AG09309 (cell line): ENCODE measurements around the gene DENND6A.

Experiments used
- DNase-seq: peaks from one replicate; pipeline ENCODE4 v3.0.0-alpha.2; 2010; ENCODE audit warnings: low read depth
- H3K4me3 ChIP-seq: 2 replicates; pipeline ENCODE4 v1.5.1; 2011; ENCODE audit warnings: mild to moderate bottlenecking, low read depth, low read length, moderate library complexity; ENCODE audit not compliant: control insufficient read depth
- TF ChIP-seq, protein P1 (sequence below): IDR thresholded peaks from 2 replicates; pipeline ENCODE4 v1.5.1; 2011; ENCODE audit warnings: mild to moderate bottlenecking, low read depth, low read length, inconsistent platforms; ENCODE audit not compliant: insufficient read depth, control insufficient read depth; ENCODE audit errors: missing control alignments

The DENND6A gene

DNA sequence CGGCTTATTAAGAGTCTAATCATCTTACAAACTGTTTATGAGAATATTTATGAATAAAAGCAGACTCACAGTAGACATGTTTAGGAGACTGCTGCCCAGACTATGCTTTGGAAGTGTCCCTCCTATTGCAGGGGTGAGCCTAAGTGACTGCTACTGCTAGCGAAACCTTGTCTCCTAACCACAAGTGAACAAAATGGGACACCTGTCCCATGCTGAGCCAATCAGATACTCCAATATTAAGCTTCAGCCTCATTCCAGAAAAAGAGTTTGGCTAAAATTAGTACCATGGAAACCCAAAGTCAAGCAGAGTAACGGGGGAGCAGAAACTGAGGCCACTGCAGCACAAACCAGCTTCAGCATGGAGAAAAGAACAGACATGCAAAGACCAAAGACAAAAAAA is 4.6 kb downstream of the DENND6A start:
- TF ChIP-seq, protein P1, sequence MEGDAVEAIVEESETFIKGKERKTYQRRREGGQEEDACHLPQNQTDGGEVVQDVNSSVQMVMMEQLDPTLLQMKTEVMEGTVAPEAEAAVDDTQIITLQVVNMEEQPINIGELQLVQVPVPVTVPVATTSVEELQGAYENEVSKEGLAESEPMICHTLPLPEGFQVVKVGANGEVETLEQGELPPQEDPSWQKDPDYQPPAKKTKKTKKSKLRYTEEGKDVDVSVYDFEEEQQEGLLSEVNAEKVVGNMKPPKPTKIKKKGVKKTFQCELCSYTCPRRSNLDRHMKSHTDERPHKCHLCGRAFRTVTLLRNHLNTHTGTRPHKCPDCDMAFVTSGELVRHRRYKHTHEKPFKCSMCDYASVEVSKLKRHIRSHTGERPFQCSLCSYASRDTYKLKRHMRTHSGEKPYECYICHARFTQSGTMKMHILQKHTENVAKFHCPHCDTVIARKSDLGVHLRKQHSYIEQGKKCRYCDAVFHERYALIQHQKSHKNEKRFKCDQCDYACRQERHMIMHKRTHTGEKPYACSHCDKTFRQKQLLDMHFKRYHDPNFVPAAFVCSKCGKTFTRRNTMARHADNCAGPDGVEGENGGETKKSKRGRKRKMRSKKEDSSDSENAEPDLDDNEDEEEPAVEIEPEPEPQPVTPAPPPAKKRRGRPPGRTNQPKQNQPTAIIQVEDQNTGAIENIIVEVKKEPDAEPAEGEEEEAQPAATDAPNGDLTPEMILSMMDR: no peak
- DNase-seq: no peak
- no peak overlapping the region for H3K4me3 ChIP-seq

DNA sequence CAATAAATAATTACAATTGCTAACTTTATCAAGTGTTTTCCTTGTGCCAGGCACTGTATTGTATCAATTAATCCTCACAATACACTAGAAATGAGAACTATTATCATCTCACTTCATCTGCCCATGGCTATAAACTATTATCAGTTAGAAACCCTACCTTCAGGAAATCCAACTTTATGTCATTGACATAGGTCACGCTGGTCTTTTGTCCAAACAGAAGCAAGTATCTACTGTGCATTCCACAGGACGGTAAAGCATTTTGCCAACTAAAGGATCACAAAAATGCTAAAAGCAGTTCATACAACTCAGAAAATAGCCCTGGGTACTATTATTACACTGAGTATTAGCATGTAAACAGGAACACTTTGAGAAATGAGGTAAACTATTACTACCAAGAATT is 9.6 kb downstream of the DENND6A start:
- TF ChIP-seq, protein P1: no peak
- H3K4me3 ChIP-seq: no peak overlapping the region
- DNase-seq: no peak

DNA sequence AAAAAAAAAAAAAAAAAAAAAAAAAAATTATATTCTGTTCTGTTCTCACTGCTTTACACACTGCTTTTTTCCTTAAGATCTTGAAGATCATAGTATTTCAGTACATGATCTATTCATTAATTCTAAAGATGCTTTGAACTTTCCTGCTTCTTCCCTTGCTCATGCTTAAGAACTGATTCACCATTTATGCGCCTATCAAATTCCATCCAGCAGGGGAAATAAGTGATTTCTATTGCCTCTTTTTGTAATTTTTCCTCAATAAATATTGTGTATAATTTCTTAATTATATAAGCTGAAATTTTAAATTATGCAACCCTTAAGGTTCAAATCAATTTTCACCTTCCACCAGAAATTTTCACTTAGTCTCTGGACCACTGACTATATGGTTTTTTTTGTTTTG is 10.6 kb downstream of the DENND6A start:
- TF ChIP-seq, protein P1: no peak
- no peak overlapping the region for H3K4me3 ChIP-seq
- DNase-seq: no peak

DNA sequence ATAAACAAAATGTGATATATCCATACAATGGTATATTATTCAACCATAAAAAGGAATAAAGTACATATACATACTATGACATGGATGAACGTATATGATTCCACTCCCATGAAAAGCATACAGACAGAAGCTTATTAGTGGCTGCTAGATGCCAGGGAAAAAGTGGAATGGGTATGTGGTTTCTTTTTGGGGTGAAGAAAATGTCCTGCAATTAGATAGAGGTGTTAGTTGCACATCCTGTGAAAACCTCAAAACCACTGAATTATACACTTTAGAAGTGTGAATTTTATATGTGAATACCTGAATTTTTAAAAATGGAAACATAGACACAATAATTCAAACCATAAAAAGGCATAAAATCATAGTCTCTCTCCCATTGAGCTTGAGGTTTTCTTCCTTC is 11.2 kb downstream of the DENND6A start:
- no peak for DNase-seq
- no peak overlapping the region for H3K4me3 ChIP-seq
- TF ChIP-seq, protein P1: no peak

DNA sequence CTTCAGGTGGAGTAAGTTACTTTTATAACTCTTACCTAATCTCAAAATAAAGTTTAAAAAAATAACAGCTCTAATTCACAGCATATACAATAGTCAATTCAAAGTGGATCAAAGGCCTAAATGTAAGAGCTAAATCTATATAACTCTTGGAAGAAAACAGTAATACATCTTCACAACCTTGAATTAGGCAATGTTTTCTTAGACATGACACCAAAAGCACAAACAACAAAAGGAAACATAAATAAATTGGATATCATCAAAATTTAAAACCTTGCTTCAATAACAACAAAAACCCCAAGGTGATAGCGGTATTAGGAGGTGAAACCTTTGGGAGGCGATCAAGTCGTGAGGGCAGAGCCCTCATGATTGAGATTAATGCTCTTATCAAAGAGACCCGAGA is 12.8 kb downstream of the DENND6A start:
- TF ChIP-seq, protein P1: no peak
- DNase-seq: no peak

DNA sequence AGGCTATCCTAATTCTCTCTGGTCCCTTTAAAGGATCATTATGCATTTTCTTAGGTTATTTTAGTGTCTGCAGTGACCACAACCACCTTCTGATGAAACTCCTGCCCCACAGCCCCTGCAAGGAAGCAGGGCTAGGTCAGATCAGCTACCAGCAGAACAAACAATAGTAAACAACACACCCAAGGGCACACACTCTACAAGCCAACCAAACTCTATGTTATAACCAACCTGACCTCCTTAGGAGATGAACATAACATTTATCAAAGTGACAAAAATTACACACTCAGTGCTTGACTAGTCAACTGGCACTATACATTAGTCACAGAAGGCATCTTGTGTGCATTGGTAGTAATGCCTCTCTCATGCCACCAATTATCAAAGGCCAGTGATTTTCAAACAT is 17.3 kb downstream of the DENND6A start:
- no peak for DNase-seq
- no peak overlapping the region for H3K4me3 ChIP-seq
- TF ChIP-seq, protein P1: no peak

More for the DNA sequence above, 12.8 kb downstream of the DENND6A start:
- no peak overlapping the region for H3K4me3 ChIP-seq

DNA sequence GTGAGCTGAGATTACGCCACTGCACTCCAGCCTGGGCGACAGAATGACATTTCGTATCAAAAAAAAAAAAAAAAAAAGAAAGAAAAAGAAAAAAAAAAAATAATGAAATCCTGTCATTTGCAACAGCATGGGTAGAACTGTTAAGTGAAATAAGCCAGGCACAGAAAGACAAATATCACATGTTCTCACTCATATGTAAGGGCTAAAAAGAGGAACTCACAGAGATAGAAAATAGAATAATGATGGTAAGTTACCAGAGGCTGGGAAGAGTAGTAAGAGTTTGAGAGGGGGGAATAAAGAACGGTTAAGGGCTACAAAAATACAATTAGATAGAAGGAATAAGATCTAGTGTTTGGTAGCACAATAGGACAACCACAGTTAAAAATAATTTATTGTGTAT is 19.7 kb downstream of the DENND6A start:
- TF ChIP-seq, protein P1: no peak
- no peak overlapping the region for H3K4me3 ChIP-seq
- no peak for DNase-seq
